Caco-2 (cell line): ENCODE data around the gene GOLT1A. TPM values are rescaled to one million over a fixed set of nuclear protein-coding genes. Genes with fewer than 3 reads are reported as not detected.

ENCODE experiments used
- BruUV-seq: library from RNA; stranded (reverse); fragments of 400-500 nt; replicated peaks from 2 replicates; lab custom pipeline; 2021; lab: Mats Ljungman, UMichigan
- CTCF ChIA-PET: fragments of 300-600 bp; sonication (Branson Sonifier 250); formaldehyde crosslinking; loops from one replicate; lab custom pipeline; 2022; ENCODE audit warnings: antibody characterized with exemption; lab: Charles Lee
- POLR2A ChIA-PET: fragments of 300-600 bp; sonication (Branson Sonifier 250); formaldehyde crosslinking; loops from one replicate; lab custom pipeline; 2022; ENCODE audit warnings: antibody characterized with exemption; lab: Charles Lee
- DNase-seq, 2 experiments: peaks; one replicate each; pipeline versions ENCODE4 v3.0.0 to v3.0.0-alpha.2; 2020 to 2022
- H3K27me3 ChIP-seq: replicated peaks from 2 replicates; pipeline ENCODE4 v1.6.0; 2011; ENCODE audit warnings: low read length; ENCODE audit not compliant: control insufficient read depth, insufficient read depth
- H3K36me3 ChIP-seq: 2 replicates; pipeline ENCODE4 v1.5.1; 2011; ENCODE audit warnings: low read length; ENCODE audit not compliant: control insufficient read depth, insufficient read depth
- H3K4me1 ChIP-seq: fragments of 250-450 bp; sonication (Bioruptor Pico); 2 replicates; pipeline ENCODE4 v1.5.1; 2020; ENCODE audit warnings: mild to moderate bottlenecking
- H3K4me3 ChIP-seq: 2 replicates; pipeline ENCODE4 v1.5.1; 2011; ENCODE audit warnings: low read depth, mild to moderate bottlenecking, control low read depth, low read length
- H3K9me3 ChIP-seq: fragments of 250-450 bp; sonication (Bioruptor Pico); 2 replicates; pipeline ENCODE4 v1.5.1; 2020; ENCODE audit warnings: mild to moderate bottlenecking, moderate library complexity
- H3K27ac Mint-ChIP-seq: one replicate; pipeline ENCODE4 v1.8.0; 2022; ENCODE audit warnings: mixed read lengths; ENCODE audit not compliant: unreplicated experiment
- H3K27me3 Mint-ChIP-seq: one replicate; pipeline ENCODE4 v1.8.0; 2022; ENCODE audit warnings: mixed read lengths; ENCODE audit not compliant: insufficient read depth, unreplicated experiment
- H3K36me3 Mint-ChIP-seq: one replicate; pipeline ENCODE4 v1.8.0; 2022; ENCODE audit warnings: mild to moderate bottlenecking, mixed read lengths; ENCODE audit not compliant: insufficient read depth, unreplicated experiment
- H3K4me1 Mint-ChIP-seq: one replicate; pipeline ENCODE4 v1.8.0; 2022; ENCODE audit warnings: low read depth, mixed read lengths; ENCODE audit not compliant: unreplicated experiment
- H3K4me3 Mint-ChIP-seq: one replicate; pipeline ENCODE4 v1.8.0; 2022; ENCODE audit warnings: mild to moderate bottlenecking, moderate library complexity, mixed read lengths; ENCODE audit not compliant: unreplicated experiment
- H3K9me3 Mint-ChIP-seq: one replicate; pipeline ENCODE4 v1.8.0; 2022; ENCODE audit warnings: mixed read lengths; ENCODE audit not compliant: unreplicated experiment
- CTCF ChIP-seq, 2 experiments: fragments of 200-600 bp in 1 of 2; IDR thresholded peaks; 1 replicate in 1 of 2; 2 replicates in 1 of 2; pipeline versions ENCODE4 v1.5.1 to v1.8.0; 2011 to 2022; ENCODE audit warnings: antibody characterized with exemption in 1 of 2, control low read depth in 1 of 2, inconsistent platforms in 1 of 2, low read depth in 1 of 2, low read length in 1 of 2, mild to moderate bottlenecking in 1 of 2, moderate library complexity in 1 of 2; ENCODE audit not compliant: insufficient read depth in 1 of 2, severe bottlenecking in 1 of 2, unreplicated experiment in 1 of 2
- intact Hi-C: fragments of 100-400 bp; cut with micrococcal nuclease; formaldehyde crosslinking; loops from one replicate; pipeline ENCODE4 v1.10.0; 2022; ENCODE audit not compliant: unreplicated experiment
- total RNA-seq: library from RNA; stranded (reverse); gene quantifications from 2 replicates; pipeline ENCODE4 v1.2.3, GENCODE V29; 2022

The GOLT1A gene
- total RNA-seq, 1 experiment from 2014 or later: 25.9 TPM

DNA sequence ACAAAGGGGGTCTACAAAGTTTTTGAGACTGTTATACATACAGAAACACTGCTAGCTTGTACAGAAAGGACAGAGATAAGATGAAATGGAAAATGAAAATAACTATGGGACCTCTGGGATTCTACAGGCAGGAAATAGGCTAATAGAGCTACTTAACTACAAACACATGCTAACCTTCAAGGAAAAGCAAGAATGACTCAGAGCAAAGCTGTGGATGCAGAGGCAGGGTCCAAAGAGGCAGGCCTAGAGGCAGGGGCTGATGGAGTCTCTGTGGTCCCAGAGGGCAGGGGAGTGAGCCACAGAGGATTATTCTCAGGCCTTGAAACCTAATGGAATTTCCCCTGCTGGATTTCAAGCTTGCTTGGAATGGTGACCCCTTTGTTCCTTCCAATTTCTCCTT lies 18.7 kb upstream of the GOLT1A start:
- no peak for DNase-seq
- Mint-ChIP-seq H3K36me3 (no peaks in the 10 kb centered on the region), H3K4me1 (no peaks in the 10 kb centered on the region), H3K27ac (no peak overlapping the region), H3K9me3 (no peaks in the 10 kb centered on the region), H3K4me3 (no peak overlapping the region), H3K27me3 (no peaks in the 10 kb centered on the region)
- no peaks in the 10 kb centered on the region for H3K4me1 ChIP-seq
- peaks cover 2% of the 10 kb centered on the region; the same call in 1 of the 2 replicates for H3K36me3 ChIP-seq
- no peak overlapping the region for H3K4me3 ChIP-seq
- ChIA-PET CTCF (interaction anchor here (1.2 to 1.3 kb wide), 2 partner anchors 26 to 69 kb away, joined by 3 to 8 read pairs; no protein-coding TSS in a partner anchor), POLR2A (no interaction called here)
- H3K9me3 ChIP-seq: no peaks in the 10 kb centered on the region
- BruUV-seq: no TSS peak
- intact Hi-C loops: no loop called here
- H3K27me3 ChIP-seq: no peaks in the 10 kb centered on the region
- no peak for TF ChIP-seq CTCF (IDR thresholded peaks at IDR 0.05; ENCODE audit: insufficient read depth in 1 of 2, low read depth in 1 of 2, low read length in 1 of 2, severe bottlenecking in 1 of 2, unreplicated experiment in 1 of 2)

GRCh38 chr1:204230211-204230610 lies 16.4 kb upstream of the GOLT1A start:
- ChIA-PET POLR2A (no interaction called here), CTCF (no interaction called here)
- Mint-ChIP-seq H3K9me3 (no peaks in the 10 kb centered on the region), H3K36me3 (no peaks in the 10 kb centered on the region), H3K27me3 (no peaks in the 10 kb centered on the region), H3K4me1 (no peaks in the 10 kb centered on the region), H3K27ac (no peak overlapping the region), H3K4me3 (no peak overlapping the region)
- no peak for DNase-seq
- intact Hi-C loops: no loop called here
- Histone ChIP-seq H3K4me1 (0 out of 2 replicates have a peak, but pooled peaks cover 3% of the 10 kb centered on the region), H3K9me3 (no peaks in the 10 kb centered on the region), H3K4me3 (no peak overlapping the region), H3K27me3 (no peaks in the 10 kb centered on the region), H3K36me3 (peaks cover 2% of the 10 kb centered on the region; the same call in 1 of the 2 replicates)
- TF ChIP-seq CTCF (IDR thresholded peaks at IDR 0.05; ENCODE audit: insufficient read depth in 1 of 2, low read depth in 1 of 2, low read length in 1 of 2, severe bottlenecking in 1 of 2, unreplicated experiment in 1 of 2): no peak
- no TSS peak for BruUV-seq

DNA sequence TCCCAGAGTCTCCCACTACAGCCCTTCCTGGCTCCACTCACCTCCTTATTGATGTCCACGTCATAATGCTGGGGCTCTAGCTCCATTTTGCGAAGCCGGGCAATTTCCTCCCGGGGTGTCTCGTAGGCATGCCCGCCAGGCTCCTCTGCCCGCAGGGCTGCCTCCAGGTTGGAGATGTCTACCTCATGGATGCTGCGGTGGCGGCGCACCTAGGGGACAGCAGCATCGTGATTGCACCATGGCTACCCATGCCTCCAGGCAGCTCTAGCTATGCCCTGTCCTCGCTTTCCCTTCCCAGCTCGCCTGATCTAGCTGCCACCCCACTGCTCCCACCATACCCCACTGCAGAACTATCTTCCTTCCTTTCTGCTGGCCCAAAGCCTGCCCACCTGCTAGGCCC lies 15.1 kb upstream of the GOLT1A start:
- BruUV-seq: no TSS peak
- CTCF ChIA-PET: interaction anchor here (1.2 kb wide), 1 partner anchor 15 kb away, joined by 3 read pairs; the partner anchor contains the start of gene GOLT1A
- H3K36me3 Mint-ChIP-seq: no peaks in the 10 kb centered on the region
- H3K27me3 Mint-ChIP-seq: no peaks in the 10 kb centered on the region
- H3K9me3 ChIP-seq: no peaks in the 10 kb centered on the region
- POLR2A ChIA-PET: no interaction called here
- H3K36me3 ChIP-seq: peaks cover 2% of the 10 kb centered on the region; the same call in 1 of the 2 replicates
- 0 out of 2 replicates have a peak, but pooled peaks cover 3% of the 10 kb centered on the region for H3K4me1 ChIP-seq
- H3K4me3 Mint-ChIP-seq: no peak overlapping the region
- no peak overlapping the region for H3K27ac Mint-ChIP-seq
- H3K4me1 Mint-ChIP-seq: no peaks in the 10 kb centered on the region
- no peak for TF ChIP-seq CTCF (IDR thresholded peaks at IDR 0.05; ENCODE audit: insufficient read depth in 1 of 2, low read depth in 1 of 2, low read length in 1 of 2, severe bottlenecking in 1 of 2, unreplicated experiment in 1 of 2)
- no peaks in the 10 kb centered on the region for H3K9me3 Mint-ChIP-seq
- no peaks in the 10 kb centered on the region for H3K27me3 ChIP-seq
- intact Hi-C loops: no loop called here
- no peak for DNase-seq
- no peak overlapping the region for H3K4me3 ChIP-seq
